GM10266 (cell line): ENCODE data around the gene DAGLA.
A peak's percentile ranks its signal among the peaks of the same experiment; 100 is the strongest.

ENCODE experiments used
- DNase-seq: peaks from one replicate; pipeline ENCODE4 v3.0.0; 2012; ENCODE audit errors: extremely low spot score
- CTCF ChIP-seq: IDR thresholded peaks from 2 replicates; pipeline ENCODE4 v1.5.1; 2012; ENCODE audit warnings: mild to moderate bottlenecking, low read depth; ENCODE audit not compliant: control insufficient read depth, insufficient read depth; ENCODE audit errors: missing control alignments

The DAGLA gene

GRCh38 chr11:61679893-61680621 is at the start of gene DAGLA:
Gene DAGLA (plus strand): TSS chr11:61680391. CDS start chr11:61720156, 39,765 bp downstream.
- peak; percentile 95 for DNase-seq
- peak; percentile 96 for TF ChIP-seq CTCF

GRCh38 chr11:61632096-61632495 is 48.1 kb upstream of the DAGLA start:
- no peak for DNase-seq
- no peak for TF ChIP-seq CTCF

- no peak for TF ChIP-seq CTCF
These were observed 44.9 kb upstream of the DAGLA start for GRCh38 chr11:61635304-61635703.

GRCh38 chr11:61635787-61636186 is 44.4 kb upstream of the DAGLA start:
- DNase-seq = no peak
- no peak for TF ChIP-seq CTCF

More at GRCh38 chr11:61635304-61635703, 44.9 kb upstream of the DAGLA start:
- DNase-seq = no peak

GRCh38 chr11:61636676-61637075 is 43.5 kb upstream of the DAGLA start:
- DNase-seq = no peak
- no peak for TF ChIP-seq CTCF

GRCh38 chr11:61637277-61637676 is 42.9 kb upstream of the DAGLA start:
- DNase-seq = no peak
- no peak for TF ChIP-seq CTCF

GRCh38 chr11:61639816-61640443 is 40.3 kb upstream of the DAGLA start:
- TF ChIP-seq CTCF = no peak
- DNase-seq = no peak
